ENCODE data around the gene NOP58.

GRCh38 chr2:202327858-202328257 lies 62.3 kb downstream of the NOP58 start:
- TF ChIP-seq, protein P1, sequence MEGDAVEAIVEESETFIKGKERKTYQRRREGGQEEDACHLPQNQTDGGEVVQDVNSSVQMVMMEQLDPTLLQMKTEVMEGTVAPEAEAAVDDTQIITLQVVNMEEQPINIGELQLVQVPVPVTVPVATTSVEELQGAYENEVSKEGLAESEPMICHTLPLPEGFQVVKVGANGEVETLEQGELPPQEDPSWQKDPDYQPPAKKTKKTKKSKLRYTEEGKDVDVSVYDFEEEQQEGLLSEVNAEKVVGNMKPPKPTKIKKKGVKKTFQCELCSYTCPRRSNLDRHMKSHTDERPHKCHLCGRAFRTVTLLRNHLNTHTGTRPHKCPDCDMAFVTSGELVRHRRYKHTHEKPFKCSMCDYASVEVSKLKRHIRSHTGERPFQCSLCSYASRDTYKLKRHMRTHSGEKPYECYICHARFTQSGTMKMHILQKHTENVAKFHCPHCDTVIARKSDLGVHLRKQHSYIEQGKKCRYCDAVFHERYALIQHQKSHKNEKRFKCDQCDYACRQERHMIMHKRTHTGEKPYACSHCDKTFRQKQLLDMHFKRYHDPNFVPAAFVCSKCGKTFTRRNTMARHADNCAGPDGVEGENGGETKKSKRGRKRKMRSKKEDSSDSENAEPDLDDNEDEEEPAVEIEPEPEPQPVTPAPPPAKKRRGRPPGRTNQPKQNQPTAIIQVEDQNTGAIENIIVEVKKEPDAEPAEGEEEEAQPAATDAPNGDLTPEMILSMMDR (IDR thresholded peaks at IDR 0.05), result no peak
- TF ChIP-seq POLR2AphosphoS5 (IDR thresholded peaks at IDR 0.05) (no peak), POLR2A (IDR thresholded peaks at IDR 0.05) (no peak), EP300 (IDR thresholded peaks at IDR 0.05) (no peak)
